ENCODE results near the gene ABLIM2. TPM values are rescaled to one million over a fixed set of nuclear protein-coding genes. Genes with fewer than 3 reads are reported as not detected.
A peak's percentile ranks its signal among the peaks of the same experiment; 100 is the strongest.

The ABLIM2 gene
- total and polyA plus RNA-seq, 2 of the 13 experiments (the other 11 are each of a cell fraction or from before 2014, with no cell fraction given): 0.20 to 0.37 TPM

DNA sequence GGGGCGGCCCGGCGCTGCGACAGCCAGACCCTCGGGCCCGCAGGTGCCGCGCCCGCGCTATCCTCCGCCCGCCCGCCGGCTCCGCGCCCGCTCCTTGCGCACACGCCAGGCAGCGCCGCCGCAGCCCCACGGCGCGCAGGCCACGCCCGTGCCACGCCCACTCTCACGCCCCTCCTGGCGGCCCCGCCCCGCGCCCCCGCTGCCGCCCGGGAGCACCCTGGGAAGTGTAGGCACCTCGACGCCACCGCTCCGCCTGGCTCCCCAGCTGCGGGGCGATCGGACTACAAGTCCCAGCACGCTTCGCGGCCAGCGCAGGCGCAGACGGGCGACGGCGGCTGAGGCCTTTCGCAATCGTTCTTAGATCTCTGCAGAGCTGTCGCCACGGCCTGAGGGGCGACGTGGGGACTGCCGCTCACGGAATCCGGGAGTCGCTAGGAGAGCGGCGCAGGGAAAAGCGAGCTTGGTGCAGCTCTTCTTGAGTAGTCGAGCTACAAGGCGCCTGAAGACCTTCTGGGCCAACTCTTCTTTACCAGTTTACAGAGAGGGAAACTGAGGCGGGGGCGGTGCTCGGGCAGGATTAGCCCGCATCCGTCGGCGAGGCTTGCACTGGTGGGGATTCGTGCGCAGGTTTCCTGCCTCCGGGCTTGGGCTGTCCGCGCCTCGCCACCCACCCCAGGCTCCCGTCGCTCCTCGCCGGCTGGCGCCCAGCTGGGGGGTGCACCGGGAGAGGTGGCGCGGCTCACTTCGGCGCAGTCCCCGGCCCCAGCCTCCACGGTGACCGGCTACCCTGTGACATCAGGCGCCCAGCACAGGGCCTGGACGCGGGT, at the start of gene ABLIM2 (continued):
- TF ChIP-seq THAP11 (CRISPR knock-in tag; IDR thresholded peaks at IDR 0.05) (peak; percentile 98), ZNF607 (CRISPR knock-in tag; IDR thresholded peaks at IDR 0.05; ENCODE audit: borderline replicate concordance) (0 out of 2 replicates have a peak, but pooled peaks have one; percentile 24), PPARG (CRISPR knock-in tag; conservative IDR thresholded peaks at IDR 0.05) (0 out of 2 replicates have a peak, but pooled peaks have one; percentile 23), NFE2 (CRISPR knock-in tag; IDR thresholded peaks at IDR 0.05) (no peak), ATAD3A (CRISPR knock-in tag; IDR thresholded peaks at IDR 0.05) (no peak), RFXAP (CRISPR knock-in tag; IDR thresholded peaks at IDR 0.05; ENCODE audit: borderline replicate concordance) (0 out of 2 replicates have a peak, but pooled peaks have one; percentile 31), GZF1 (CRISPR knock-in tag; IDR thresholded peaks at IDR 0.05) (no peak), ZNF264 (CRISPR knock-in tag; IDR thresholded peaks at IDR 0.05) (no peak), MAFK (conservative IDR thresholded peaks at IDR 0.05 in 1 of 2, IDR thresholded peaks at IDR 0.05 in 1 of 2; ENCODE audit: low read length in 2 of 2) (no peak), PBX2 (CRISPR knock-in tag; IDR thresholded peaks at IDR 0.05) (no peak), ZIK1 (CRISPR knock-in tag; IDR thresholded peaks at IDR 0.05; ENCODE audit: borderline replicate concordance, low read depth) (0 out of 2 replicates have a peak, but pooled peaks have one; percentile 37), MXD4 (CRISPR knock-in tag; IDR thresholded peaks at IDR 0.05) (peak; percentile 47; the same call in 1 of the 2 replicates), CHD4 (IDR thresholded peaks at IDR 0.05; ENCODE audit: borderline replicate concordance, low read length) (no peak), ZNF777 (CRISPR knock-in tag; IDR thresholded peaks at IDR 0.05) (peak; percentile 50), JUND (CRISPR knock-in tag; IDR thresholded peaks at IDR 0.05) (no peak), HES4 (CRISPR knock-in tag; IDR thresholded peaks at IDR 0.05; ENCODE audit: borderline replicate concordance) (no peak), YEATS2 (CRISPR knock-in tag; IDR thresholded peaks at IDR 0.05; ENCODE audit: borderline replicate concordance) (peak; percentile 61; the same call in 1 of the 2 replicates), RARG (CRISPR knock-in tag; IDR thresholded peaks at IDR 0.05; ENCODE audit: low read depth) (no peak), ZFP36L2 (CRISPR knock-in tag; IDR thresholded peaks at IDR 0.05) (no peak), ZSCAN22 (CRISPR knock-in tag; IDR thresholded peaks at IDR 0.05) (no peak), ZNF766 (CRISPR knock-in tag; IDR thresholded peaks at IDR 0.05; ENCODE audit: borderline replicate concordance) (no peak), HOXA3 (CRISPR knock-in tag; IDR thresholded peaks at IDR 0.05) (peak; percentile 59), SP5 (CRISPR knock-in tag; IDR thresholded peaks at IDR 0.05; ENCODE audit: borderline replicate concordance, low read depth) (0 out of 2 replicates have a peak, but pooled peaks have one; percentile 55), ZNF841 (CRISPR knock-in tag; IDR thresholded peaks at IDR 0.05; ENCODE audit: borderline replicate concordance) (no peak), ZSCAN5A (CRISPR knock-in tag; IDR thresholded peaks at IDR 0.05; ENCODE audit: borderline replicate concordance) (no peak), KLF6 (CRISPR knock-in tag; IDR thresholded peaks at IDR 0.05) (peak; percentile 58)
- TF ChIP-seq, protein P1, sequence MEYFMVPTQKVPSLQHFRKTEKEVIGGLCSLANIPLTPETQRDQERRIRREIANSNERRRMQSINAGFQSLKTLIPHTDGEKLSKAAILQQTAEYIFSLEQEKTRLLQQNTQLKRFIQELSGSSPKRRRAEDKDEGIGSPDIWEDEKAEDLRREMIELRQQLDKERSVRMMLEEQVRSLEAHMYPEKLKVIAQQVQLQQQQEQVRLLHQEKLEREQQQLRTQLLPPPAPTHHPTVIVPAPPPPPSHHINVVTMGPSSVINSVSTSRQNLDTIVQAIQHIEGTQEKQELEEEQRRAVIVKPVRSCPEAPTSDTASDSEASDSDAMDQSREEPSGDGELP (IDR thresholded peaks at IDR 0.05; ENCODE audit: borderline replicate concordance, low read depth): peak; percentile 36; the same call in 1 of the 2 replicates

Data from HepG2 (cell line).